CD4-positive, alpha-beta T cell treated with Interleukin-4 for 4 hours (primary cell): ENCODE results near the gene CRYBB1.

Source experiments
- DNase-seq: peaks from one replicate; pipeline ENCODE4 v3.0.0-alpha.2; 2020

Gene CRYBB1

DNA sequence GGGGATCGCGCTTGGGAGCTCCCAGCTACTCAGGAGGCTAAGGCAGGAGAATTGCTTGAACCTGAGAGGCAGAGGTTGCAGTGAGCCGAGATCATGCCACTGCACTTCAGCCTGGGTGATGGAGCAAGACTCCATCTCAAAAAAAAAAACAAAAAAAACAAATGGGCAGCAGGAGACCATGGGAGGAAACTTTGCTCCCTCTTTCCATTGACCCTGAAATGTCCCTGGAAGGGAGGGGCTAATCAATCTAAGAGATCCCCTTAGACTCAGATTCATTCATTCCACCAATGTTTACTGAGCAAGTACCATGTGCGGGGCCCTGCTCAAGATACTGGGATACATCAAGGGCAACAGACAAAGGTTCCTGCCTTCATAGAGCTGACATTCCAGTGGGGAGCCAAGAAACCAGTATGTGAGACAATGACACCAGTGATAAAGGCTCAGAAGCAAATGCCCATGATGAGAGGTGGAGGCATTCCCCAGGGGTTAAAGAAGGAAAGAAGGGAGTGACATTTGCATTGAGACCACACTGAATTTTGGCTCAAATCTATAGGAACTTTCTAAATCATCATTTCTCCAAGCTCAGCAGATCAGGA lies 67.8 kb downstream of the CRYBB1 start:
- DNase-seq = no peak
